Stimulated activated naive B cell treated with anti-CD40 and anti-IgM and Interleukin-4, amounts not matched to agents 10 μg/mL and 1 μg/mL and 100 μg/mL, for 72 hours (primary cell): Measurements from ENCODE around the gene IQGAP2.
"Not testable (repeated sequence)": the region's sequence is repeated elsewhere in the genome, so short reads cannot be mapped to it uniquely, and the experiment has no call there.

Source experiments
- ATAC-seq, 2 donors: fragments of 150-1000 bp; cut with Tn5 transposase; replicated peaks; 2 replicates each; pipeline ENCODE4 v1.10.0; 2021; ENCODE audit warnings: moderate library complexity in 1 of 2
- DNase-seq: peaks from one replicate; pipeline ENCODE4 v3.0.0; 2021
- H3K27ac Mint-ChIP-seq: one replicate; pipeline ENCODE4 v1.8.0; 2022; ENCODE audit warnings: mild to moderate bottlenecking, mixed read lengths
- H3K27me3 Mint-ChIP-seq, 2 donors: one replicate each; pipeline ENCODE4 v1.8.0; 2022; ENCODE audit warnings: mixed read lengths in 2 of 2
- H3K36me3 Mint-ChIP-seq, 2 donors: one replicate each; pipeline ENCODE4 v1.8.0; 2022; ENCODE audit warnings: mixed read lengths in 2 of 2, mild to moderate bottlenecking in 1 of 2
- H3K4me1 Mint-ChIP-seq, 2 donors: one replicate each; pipeline ENCODE4 v1.8.0; 2022; ENCODE audit warnings: mixed read lengths in 2 of 2, mild to moderate bottlenecking in 1 of 2
- H3K4me3 Mint-ChIP-seq, 2 donors: one replicate each; pipeline ENCODE4 v1.8.0; 2022; ENCODE audit warnings: mild to moderate bottlenecking in 2 of 2, mixed read lengths in 2 of 2, moderate library complexity in 1 of 2
- H3K9me3 Mint-ChIP-seq, 2 donors: one replicate each; pipeline ENCODE4 v1.8.0; 2022; ENCODE audit warnings: mixed read lengths in 2 of 2, mild to moderate bottlenecking in 1 of 2

The IQGAP2 gene

GRCh38 chr5:76583163-76584047 is 180.3 kb downstream of the IQGAP2 start:
- Mint-ChIP-seq H3K36me3 (no peaks in the 10 kb centered on the region), H3K27ac (no peak overlapping the region), H3K27me3 (no peaks in the 10 kb centered on the region), H3K9me3 (no peaks in the 10 kb centered on the region), H3K4me3 (no peak overlapping the region), H3K4me1 (peaks cover 4 to 23% of the 10 kb centered on the region in 2 donors)
- DNase-seq: no peak
- ATAC-seq: no peak

- H3K27ac Mint-ChIP-seq: no peak overlapping the region
- no peak for ATAC-seq
Measured at GRCh38 chr5:76585783-76586217, 182.7 kb downstream of the IQGAP2 start.

DNA sequence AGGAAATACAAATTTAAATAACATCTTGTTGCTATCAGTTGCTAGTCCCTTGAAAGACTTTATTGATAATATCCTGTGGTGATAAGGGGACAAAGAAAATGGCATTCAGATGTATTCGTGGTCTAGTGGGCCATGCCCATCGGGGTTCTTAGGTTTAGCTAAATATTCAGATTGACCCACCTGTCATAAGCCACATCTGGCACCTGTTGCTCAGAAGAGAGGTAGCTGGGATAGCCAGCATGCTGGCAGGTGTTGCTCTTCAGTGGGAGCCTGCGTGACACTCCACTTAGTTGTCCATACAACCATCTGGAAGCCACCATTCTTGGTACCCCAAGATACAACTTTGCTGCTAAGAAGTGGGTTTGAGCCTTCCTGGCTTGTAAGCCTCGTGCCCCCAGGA is 183.4 kb downstream of the IQGAP2 start:
- Mint-ChIP-seq H3K4me1 (peaks cover 9 to 22% of the 10 kb centered on the region in 2 donors), H3K36me3 (peaks cover 0 to 1% of the 10 kb centered on the region in 2 donors), H3K27me3 (no peaks in the 10 kb centered on the region), H3K27ac (no peak overlapping the region), H3K9me3 (no peaks in the 10 kb centered on the region), H3K4me3 (no peak overlapping the region)
- no peak for DNase-seq
- ATAC-seq: no peak

More at GRCh38 chr5:76585783-76586217, 182.7 kb downstream of the IQGAP2 start:
- H3K4me1 Mint-ChIP-seq: peaks cover 9 to 27% of the 10 kb centered on the region in 2 donors
- H3K36me3 Mint-ChIP-seq: no peaks in the 10 kb centered on the region
- no peak for DNase-seq
- H3K4me3 Mint-ChIP-seq: no peak overlapping the region
- no peaks in the 10 kb centered on the region for H3K9me3 Mint-ChIP-seq
- H3K27me3 Mint-ChIP-seq: no peaks in the 10 kb centered on the region

- H3K9me3 Mint-ChIP-seq: no peaks in the 10 kb centered on the region
- no peak overlapping the region for H3K4me3 Mint-ChIP-seq
- ATAC-seq: peak; percentile 95 to 96
- no peak overlapping the region for H3K27ac Mint-ChIP-seq
- H3K36me3 Mint-ChIP-seq: peaks cover 0 to 6% of the 10 kb centered on the region in 2 donors
- DNase-seq: no peak
- H3K4me1 Mint-ChIP-seq: peaks cover 5 to 7% of the 10 kb centered on the region in 2 donors
- no peaks in the 10 kb centered on the region for H3K27me3 Mint-ChIP-seq
Measured at GRCh38 chr5:76590027-76590426, 186.9 kb downstream of the IQGAP2 start.

DNA sequence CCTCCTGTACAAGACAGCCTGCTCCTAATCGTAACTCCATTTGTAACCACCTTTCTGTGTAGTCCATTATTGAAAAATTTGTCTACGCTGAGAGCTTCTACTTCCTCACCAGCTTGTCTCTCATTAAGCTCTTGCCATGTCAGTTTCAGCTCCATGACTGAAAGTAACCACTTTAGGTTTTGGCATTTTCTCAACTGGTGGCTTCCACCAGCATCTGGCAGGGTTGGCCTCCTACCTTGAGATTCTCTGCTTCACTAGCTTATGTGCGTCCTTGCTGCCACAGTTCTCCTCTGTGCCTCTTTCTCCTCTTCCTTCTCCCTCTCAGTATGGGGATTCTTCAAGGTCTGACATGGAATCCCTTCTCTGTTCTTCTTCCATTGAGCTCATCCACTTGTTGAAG is 188.3 kb downstream of the IQGAP2 start:
- peaks cover 5 to 7% of the 10 kb centered on the region in 2 donors for H3K4me1 Mint-ChIP-seq
- DNase-seq: no peak
- H3K27me3 Mint-ChIP-seq: no peaks in the 10 kb centered on the region
- no peak for ATAC-seq
- peaks cover 0 to 6% of the 10 kb centered on the region in 2 donors for H3K36me3 Mint-ChIP-seq
- no peak overlapping the region for H3K4me3 Mint-ChIP-seq
- no peaks in the 10 kb centered on the region for H3K9me3 Mint-ChIP-seq
- no peak overlapping the region for H3K27ac Mint-ChIP-seq

- Mint-ChIP-seq H3K9me3 (no peaks in the 10 kb centered on the region), H3K27ac (no peak overlapping the region), H3K36me3 (peaks cover 0 to 6% of the 10 kb centered on the region in 2 donors), H3K4me1 (peaks cover 5 to 7% of the 10 kb centered on the region in 2 donors), H3K4me3 (no peak overlapping the region), H3K27me3 (no peaks in the 10 kb centered on the region)
- no peak for ATAC-seq
- DNase-seq: no peak
Measured at GRCh38 chr5:76592692-76593091, 189.6 kb downstream of the IQGAP2 start.

DNA sequence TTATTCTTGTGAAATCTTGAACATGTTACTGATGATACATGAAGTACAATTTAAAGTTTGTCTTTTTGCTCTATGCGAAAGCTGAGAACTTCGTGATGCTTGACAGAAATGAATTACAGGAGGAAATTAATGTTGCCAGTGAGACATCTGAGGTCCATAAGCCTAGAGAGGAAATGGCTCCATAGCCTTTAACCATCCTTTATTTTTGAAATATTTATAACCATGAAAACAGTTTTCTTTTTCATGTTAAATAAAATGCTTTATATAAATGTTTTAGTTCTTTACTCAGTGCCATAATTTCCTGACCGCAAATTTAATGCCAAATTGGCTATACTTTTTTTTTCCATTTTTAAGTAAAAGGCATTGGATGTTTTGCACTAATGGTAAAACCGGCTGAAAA is 191.0 kb downstream of the IQGAP2 start:
- H3K4me1 Mint-ChIP-seq: peaks cover 5 to 7% of the 10 kb centered on the region in 2 donors
- no peaks in the 10 kb centered on the region for H3K9me3 Mint-ChIP-seq
- ATAC-seq (no peak), DNase-seq (no peak)
- H3K36me3 Mint-ChIP-seq: peaks cover 0 to 6% of the 10 kb centered on the region in 2 donors
- no peak overlapping the region for H3K27ac Mint-ChIP-seq
- no peaks in the 10 kb centered on the region for H3K27me3 Mint-ChIP-seq
- no peak overlapping the region for H3K4me3 Mint-ChIP-seq

DNA sequence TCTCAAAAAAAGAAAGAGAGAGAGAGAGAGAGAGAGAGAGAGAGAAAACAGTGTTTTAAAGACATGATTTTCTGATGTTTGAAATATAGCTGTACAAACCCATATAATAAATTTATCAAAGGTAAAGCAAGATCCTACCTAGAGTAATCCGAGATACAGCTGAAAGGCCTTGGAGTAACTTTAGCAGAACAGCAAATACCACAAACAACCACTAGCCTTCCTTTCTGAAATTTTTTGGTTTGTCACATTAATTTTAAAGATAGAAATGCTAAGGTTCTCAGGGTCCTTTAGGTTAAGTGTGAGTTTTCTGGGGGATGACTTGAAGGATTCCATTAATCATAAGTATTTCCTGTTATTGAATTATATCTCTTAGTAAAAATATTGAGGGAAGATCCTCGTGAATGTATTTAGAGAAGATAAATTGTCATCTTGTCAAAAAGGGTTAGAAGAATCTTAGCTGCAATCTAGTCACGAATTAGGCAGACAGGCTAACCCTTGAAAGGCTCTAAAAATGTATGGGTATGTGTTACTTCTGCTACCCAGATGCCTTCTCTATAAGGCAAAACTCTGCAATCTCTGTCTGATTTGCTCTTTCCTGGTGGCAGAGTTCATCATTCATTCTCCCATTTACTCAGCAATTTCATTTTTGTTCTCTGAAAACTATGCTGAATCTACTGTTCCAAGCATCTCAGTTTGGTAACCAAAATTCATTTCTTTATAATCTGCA is 192.8 kb downstream of the IQGAP2 start:
- H3K27ac Mint-ChIP-seq: no peak overlapping the region
- ATAC-seq (no peak), DNase-seq (no peak)
- no peaks in the 10 kb centered on the region for H3K9me3 Mint-ChIP-seq
- H3K27me3 Mint-ChIP-seq: no peaks in the 10 kb centered on the region
- no peaks in the 10 kb centered on the region for H3K4me1 Mint-ChIP-seq
- no peak overlapping the region for H3K4me3 Mint-ChIP-seq
- H3K36me3 Mint-ChIP-seq: peaks cover 0 to 6% of the 10 kb centered on the region in 2 donors

DNA sequence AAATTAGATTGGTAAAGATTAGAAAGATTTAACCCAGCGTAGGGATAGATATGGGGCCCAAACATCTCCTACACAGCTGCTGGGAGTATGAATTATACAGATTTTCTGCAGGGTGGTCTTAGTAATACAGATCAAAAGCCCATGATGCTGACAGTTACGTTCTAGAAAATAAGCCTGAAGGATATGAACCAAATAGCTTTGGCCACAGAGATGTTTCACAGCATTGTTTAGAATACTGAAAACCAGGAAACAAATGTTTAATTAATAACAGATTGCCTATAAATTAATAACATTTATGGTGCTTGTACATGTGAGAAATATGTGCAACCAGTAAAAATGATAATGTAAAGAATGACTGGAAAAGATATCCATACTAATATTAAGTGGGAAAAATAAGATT is 195.4 kb downstream of the IQGAP2 start:
- ATAC-seq: no peak
- Mint-ChIP-seq H3K9me3 (no peaks in the 10 kb centered on the region), H3K36me3 (no peaks in the 10 kb centered on the region), H3K4me3 (no peak overlapping the region), H3K27me3 (no peaks in the 10 kb centered on the region), H3K4me1 (peaks cover 0 to 4% of the 10 kb centered on the region in 2 donors), H3K27ac (no peak overlapping the region)
- no peak for DNase-seq

- Mint-ChIP-seq H3K4me3 (no peak overlapping the region), H3K36me3 (no peaks in the 10 kb centered on the region), H3K4me1 (peaks cover 7 to 8% of the 10 kb centered on the region in 2 donors), H3K27ac (no peak overlapping the region), H3K27me3 (no peaks in the 10 kb centered on the region), H3K9me3 (peaks cover 0 to 1% of the 10 kb centered on the region in 2 donors)
- DNase-seq (no peak), ATAC-seq (no peak)
Measured at GRCh38 chr5:76600716-76601115, 197.6 kb downstream of the IQGAP2 start.

- ATAC-seq: peak; percentile 60 to 71
- Mint-ChIP-seq H3K4me1 (peaks cover 7 to 8% of the 10 kb centered on the region in 2 donors), H3K4me3 (no peak overlapping the region), H3K27me3 (no peaks in the 10 kb centered on the region), H3K27ac (no peak overlapping the region), H3K9me3 (peaks cover 0 to 1% of the 10 kb centered on the region in 2 donors), H3K36me3 (no peaks in the 10 kb centered on the region)
- DNase-seq: peak; percentile 7
Measured at GRCh38 chr5:76601470-76601869, 198.4 kb downstream of the IQGAP2 start.

DNA sequence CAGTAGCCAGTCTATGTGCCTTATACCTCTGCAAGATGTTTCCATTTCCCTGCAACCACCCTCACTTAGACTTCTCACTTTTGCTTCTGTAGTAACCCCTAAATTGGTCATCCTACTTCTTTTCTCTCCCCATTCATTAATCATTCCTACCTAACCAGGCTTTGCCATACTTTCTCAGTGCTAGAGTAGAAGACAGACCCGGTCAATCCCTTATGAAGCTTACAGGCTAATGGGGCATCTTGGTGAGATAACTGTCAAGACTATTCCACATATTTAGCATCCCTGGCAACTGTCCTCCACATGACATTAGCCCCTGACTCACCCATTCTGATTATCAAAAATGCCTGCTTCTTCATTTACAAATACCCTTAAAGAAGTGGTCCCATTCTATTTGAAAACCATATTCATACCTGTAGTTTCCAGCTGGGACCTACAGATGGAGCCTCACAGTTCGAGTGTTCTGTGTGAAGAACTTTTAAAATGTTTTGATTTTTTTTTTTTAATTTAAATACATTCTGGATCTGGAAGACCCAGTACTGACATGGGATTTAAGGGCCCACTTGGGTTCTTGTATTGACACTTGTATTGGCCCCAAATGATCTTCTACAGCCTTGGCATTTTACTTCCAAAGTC is 199.1 kb downstream of the IQGAP2 start:
- no peak for ATAC-seq
- no peak overlapping the region for H3K27ac Mint-ChIP-seq

GRCh38 chr5:76603991-76604390 is 200.9 kb downstream of the IQGAP2 start:
- not testable (repeated sequence) for H3K36me3 Mint-ChIP-seq, H3K4me3 Mint-ChIP-seq, H3K27ac Mint-ChIP-seq, ATAC-seq, DNase-seq, H3K9me3 Mint-ChIP-seq, H3K27me3 Mint-ChIP-seq
- H3K4me1 Mint-ChIP-seq: peaks cover 15 to 23% of the 10 kb centered on the region in 2 donors

More for the DNA sequence above, 199.1 kb downstream of the IQGAP2 start:
- Mint-ChIP-seq H3K4me3 (no peak overlapping the region), H3K9me3 (peaks cover 0 to 1% of the 10 kb centered on the region in 2 donors), H3K36me3 (no peaks in the 10 kb centered on the region), H3K4me1 (peaks cover 7 to 13% of the 10 kb centered on the region in 2 donors), H3K27me3 (no peaks in the 10 kb centered on the region)
- no peak for DNase-seq

DNA sequence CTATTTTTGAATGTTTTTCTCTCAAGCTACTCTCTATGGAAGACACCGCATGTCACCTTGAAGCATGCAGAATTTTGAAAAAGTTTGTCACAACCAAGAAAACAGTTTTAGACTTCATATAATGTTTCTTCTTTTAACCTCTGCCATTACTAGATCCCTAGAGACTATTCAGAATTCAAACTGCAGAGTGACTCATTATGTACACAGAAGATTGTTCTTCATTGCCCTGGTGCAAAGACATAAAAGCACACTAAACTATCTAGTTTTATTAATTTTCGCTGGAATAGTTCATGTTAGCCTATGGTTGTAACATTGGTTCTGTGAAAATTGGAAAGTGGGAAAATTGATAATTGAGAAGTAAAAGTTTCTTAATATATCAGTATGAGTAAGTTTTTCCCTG is 201.8 kb downstream of the IQGAP2 start:
- ATAC-seq (no peak), DNase-seq (no peak)
- Mint-ChIP-seq H3K36me3 (no peaks in the 10 kb centered on the region), H3K27me3 (no peaks in the 10 kb centered on the region), H3K9me3 (peaks cover 0 to 1% of the 10 kb centered on the region in 2 donors), H3K27ac (no peak overlapping the region), H3K4me3 (no peak overlapping the region), H3K4me1 (peaks cover 16 to 23% of the 10 kb centered on the region in 2 donors)
